HG02763 (cell line): ENCODE measurements around the gene IBA57.
"Not testable (repeated sequence)": the region's sequence is repeated elsewhere in the genome, so short reads cannot be mapped to it uniquely, and the experiment has no call there.

Experiments
- ATAC-seq: cut with Tn5 transposase; IDR thresholded peaks from one replicate; pipeline ENCODE4 v1.9.1; 2021; ENCODE audit warnings: mild to moderate bottlenecking, moderate library complexity; ENCODE audit not compliant: unreplicated experiment

The IBA57 gene

GRCh38 chr1:228184152-228184551 is 18.5 kb downstream of the IBA57 start:
- ATAC-seq: no peak

DNA sequence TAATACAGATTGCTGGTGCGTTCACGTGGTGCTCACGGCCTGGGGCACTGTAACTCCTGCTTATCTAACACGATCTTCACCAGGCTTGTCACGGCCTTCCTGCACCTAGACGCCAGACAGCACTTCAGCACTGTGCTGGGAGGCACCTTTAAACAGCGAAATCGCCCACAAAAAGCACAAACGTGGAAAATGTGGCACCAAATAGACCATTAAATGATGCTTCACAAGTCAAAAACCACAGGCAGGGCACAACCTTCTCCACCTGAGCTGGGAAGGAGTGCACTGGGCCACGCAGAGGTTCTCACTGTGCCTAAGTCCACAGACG is 20.0 kb downstream of the IBA57 start:
- no peak for ATAC-seq

GRCh38 chr1:228188249-228188648 is 22.6 kb downstream of the IBA57 start:
- ATAC-seq: not testable (repeated sequence)

GRCh38 chr1:228190182-228190581 is 24.6 kb downstream of the IBA57 start:
- no peak for ATAC-seq

DNA sequence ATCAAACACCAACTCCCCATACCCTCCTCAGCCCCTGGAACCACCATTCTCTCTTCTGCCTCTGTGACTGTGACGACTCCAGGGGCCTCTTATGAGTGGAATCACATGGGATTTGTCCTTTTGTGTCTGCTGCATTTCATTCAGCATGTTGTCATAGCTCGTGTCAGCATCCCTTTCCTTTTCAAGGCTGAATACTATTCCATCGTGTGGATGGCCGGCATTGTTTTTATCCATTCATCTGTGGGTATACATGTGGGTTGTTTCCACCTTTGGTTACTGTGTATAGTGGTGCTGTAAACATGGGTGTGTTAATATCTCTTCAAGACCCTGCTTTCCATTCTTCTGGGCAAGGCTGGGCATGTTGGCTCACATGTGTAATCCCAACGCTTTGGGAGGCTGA is 25.2 kb downstream of the IBA57 start:
- ATAC-seq: no peak

DNA sequence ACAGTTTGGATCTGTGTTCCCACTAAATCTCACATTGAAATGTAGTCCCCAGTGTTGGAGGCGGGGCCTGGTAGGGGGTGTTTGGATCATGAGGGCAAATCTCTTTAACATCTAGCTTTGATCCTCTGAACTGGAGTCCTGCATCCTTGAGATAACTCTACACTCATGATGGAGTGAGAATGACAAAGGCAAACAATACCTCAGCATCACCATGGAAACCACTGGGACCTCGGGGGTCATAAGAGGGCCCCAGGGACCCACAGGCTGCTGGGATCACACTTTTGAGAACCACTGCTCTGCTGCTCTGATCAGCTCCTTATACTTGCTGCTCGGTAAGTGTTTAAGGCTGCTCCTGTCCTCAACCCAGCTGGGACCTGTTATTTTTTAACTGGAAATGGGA is 28.8 kb downstream of the IBA57 start:
- ATAC-seq: no peak

DNA sequence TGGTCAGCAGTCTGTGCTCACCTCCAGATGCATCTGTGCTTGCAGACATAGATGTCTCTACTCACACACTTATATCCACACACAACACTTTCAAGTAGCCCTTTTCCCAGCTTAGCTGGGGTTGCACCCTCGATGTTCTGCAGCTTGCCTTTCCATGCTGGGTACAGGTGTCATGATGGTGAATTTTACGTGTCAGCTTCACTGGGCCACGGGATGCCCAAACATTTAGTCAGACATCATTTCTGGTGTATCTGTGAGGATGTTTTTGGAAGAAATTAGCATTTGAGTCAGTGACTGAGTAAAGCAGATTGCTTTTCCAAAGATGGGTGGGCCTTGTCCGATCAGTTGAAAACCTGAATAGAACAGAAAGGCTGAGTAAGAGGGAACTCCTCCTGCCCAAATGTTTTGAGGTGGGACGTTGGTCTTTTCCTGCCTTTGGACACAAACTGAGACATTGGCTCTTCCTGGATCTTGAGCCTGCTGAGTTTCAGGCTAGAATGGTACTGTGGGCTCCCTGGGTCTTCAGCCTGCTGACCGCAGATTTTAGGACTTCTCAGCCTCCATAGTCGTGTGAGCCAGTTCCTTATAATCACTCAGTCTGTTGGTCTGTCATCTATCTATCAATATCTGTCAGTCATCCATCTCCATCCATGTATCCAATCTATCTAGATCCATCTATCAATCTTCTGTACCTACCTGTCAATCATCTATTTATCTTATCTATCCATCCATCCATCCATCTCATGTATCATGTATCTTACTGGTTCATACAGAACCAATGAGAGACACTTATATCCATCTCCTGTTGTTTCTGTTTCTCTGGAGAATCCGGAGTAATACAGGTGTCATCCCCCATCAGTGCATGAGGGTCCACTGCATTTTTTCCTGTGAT is 29.6 kb downstream of the IBA57 start:
- no peak for ATAC-seq

DNA sequence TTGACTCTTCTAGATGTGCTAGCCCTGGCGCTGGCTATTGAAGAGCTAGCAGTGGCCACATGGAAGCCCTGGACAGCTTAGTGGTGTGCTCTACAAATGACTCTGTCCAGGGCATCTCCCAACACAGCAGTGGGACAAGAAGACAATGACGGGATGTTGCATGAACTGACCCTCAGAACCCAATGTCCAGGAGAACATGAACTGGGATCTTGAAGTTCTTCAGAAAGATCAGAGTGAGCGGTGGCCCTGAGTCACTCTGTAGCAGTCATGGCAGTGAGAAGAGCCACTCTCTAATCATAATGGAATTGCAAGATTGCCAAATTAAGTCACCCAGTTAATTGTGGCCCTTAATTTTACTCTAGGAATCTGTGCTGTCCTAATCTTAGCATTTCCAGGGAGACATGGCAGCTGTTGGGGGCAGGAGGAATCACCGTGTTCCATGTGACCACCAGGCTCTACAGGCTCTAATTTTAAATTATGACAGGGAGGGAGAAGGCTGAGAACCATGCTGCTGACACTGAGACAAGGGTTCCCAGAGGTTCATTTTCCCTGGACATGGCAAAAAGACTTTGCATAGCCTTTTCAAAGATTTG is 32.0 kb downstream of the IBA57 start:
- no peak for ATAC-seq

- ATAC-seq: no peak
Measured at GRCh38 chr1:228198977-228199590, 33.5 kb downstream of the IBA57 start.

GRCh38 chr1:228204958-228205357 is 39.4 kb downstream of the IBA57 start:
- ATAC-seq: no peak

GRCh38 chr1:228205526-228206436 is 40.2 kb downstream of the IBA57 start:
- ATAC-seq: no peak

- no peak for ATAC-seq
Measured at GRCh38 chr1:228206582-228207351, 41.2 kb downstream of the IBA57 start.

GRCh38 chr1:228207381-228207810 is 41.8 kb downstream of the IBA57 start:
- ATAC-seq: no peak

DNA sequence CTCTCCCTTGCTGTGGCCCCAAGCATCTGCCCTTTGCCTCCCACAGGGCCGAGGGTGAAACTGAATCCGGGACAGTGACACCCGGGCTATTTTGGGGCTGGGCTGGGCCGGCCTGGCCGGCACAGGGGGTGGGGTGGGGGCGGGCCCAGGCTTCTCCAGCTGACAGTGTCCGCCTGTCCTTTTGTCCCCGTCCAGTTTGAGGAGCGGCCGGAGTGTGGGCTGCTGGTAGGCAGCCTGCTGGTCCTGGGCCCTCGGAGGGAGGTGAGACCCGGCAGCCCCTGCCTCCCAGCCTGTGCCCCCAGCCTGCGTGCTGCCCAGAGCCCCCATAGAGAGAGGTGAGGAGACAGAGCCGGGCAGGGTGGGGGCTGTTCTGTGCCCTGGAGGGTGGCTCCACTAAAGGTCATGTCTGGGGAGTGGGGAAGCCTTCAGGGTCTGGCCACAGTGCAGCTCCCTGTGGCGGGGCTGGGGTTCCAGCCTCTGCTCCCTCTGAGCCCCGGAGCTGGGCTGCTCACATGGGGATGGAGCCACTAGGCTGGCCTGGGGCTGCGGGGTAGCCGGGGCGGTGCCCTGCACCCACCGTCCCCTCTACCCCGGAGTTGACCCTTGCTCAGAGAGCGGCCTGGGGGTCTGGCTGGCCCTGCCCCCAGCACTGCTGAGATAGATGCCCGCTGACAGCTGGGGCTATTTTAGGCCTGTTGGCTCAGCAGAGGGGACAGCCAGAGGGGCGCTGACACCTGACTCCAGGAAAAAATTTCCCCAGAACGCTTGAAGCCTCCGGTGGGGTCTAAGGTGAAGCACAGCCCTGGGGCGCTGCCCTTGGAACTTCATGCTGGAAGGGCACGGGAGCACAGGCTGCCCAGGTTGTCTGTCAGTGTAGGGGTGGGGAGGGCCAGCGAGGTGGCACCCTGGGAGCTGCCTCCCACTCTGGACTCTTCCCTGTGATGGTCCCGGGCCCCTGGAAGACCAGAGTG is 42.5 kb downstream of the IBA57 start, which contains the start of gene OBSCN:
Gene OBSCN, plus strand, starts transcription at position 194 of the 971 bp plus-strand sequence. CDS start 3,740 bp downstream, outside the sequence.
- no peak for ATAC-seq

DNA sequence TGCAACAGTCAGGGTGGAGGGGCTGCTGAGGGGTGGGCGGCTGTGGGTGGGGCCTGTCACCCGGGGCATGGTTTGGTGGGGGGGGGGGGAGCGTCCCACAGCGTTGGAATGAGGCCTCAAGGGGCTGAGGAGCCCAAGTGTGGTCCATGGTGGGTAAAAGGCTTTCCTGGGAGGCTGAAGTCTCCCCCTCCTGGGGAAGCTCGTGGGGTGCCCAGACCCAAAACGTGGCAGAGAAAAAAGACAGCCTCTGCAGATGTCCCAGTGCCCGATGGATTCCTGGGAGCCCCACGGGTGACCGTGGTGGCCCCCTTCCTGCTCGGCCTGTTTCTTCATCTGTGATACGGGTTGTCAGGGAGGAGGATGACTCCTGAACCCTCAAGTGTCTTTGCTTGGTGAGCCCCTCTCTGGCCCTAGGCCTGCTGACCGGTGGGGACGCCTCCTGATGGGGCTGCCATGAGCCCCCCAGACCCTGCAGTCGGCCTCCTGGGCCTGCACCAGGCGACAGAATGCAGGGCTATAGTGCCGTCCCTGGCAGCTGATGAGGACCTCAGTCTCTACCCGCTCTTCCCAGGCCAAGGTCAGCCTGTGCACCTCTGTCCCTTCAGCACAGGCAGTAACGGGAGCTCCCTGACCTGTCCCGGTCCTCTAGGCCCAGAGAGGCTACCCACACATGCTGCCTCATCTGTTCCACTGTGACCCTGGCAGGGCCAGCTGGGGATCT is 43.4 kb downstream of the IBA57 start:
- ATAC-seq: no peak

DNA sequence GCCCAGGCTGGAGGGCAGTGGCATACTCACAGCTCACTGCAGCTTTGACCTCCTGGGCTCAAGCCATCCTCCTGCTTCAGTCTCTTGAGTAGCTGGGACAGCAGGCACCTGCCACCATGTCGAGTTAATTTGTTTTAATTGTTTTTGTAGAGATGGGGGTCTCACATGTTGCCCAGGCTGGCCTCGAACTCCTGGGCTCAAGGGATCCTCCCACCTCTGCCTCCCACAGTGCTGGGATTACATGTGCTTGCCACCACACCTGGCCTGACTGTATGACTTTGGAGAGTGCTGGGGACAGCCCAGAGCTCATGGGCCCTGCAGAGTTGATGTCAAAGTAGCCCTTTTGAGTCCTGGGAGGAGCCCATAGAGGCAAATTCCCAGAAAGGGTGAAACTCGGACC is 44.1 kb downstream of the IBA57 start:
- no peak for ATAC-seq

DNA sequence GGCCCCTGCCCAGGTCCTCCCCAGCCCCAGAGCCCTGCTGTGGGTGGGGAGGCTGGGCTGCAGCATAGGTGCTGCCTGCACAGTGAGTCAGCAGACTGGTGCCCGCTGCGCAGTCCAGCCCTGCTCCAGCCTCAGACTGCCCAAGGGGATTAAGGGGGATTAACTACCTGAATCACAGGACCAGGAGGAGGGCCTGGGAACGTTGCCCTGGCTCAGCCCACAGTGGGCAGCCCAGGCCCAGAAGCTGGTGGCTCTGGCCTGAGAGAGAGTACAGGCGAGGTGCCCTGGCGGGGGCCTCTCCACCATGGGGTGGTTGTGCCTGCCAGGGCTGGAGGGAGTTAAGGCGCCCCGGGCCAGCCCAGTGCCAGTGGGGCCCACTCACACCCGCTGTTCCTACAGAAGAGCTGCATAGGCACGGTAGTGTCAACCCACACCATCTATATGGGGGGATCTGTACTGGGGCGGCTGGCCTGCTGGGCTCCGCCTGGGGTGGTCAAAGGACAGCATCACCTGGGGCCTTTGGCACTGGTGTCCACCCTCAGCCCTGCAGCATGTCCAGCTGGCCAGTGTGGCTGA is 44.6 kb downstream of the IBA57 start:
- no peak for ATAC-seq
